Measurements from ENCODE around the gene WDR19. TPM values are rescaled to one million over a fixed set of nuclear protein-coding genes. Genes with fewer than 3 reads are reported as not detected.
"Not testable (repeated sequence)": the region's sequence is repeated elsewhere in the genome, so short reads cannot be mapped to it uniquely, and the experiment has no call there.

WDR19 gene
- total RNA-seq (2014; rRNA removed; shearing (Covaris generic)) = 5.8 and 9.6 TPM in 2 replicates

GRCh38 chr4:39181905-39182638 lies at the start of gene WDR19:
TSS of gene WDR19 (plus strand) at chr4:39182529. CDS start at chr4:39182558, 29 bp downstream.
- DNase-seq (ENCODE audit: low spot score) = peak; percentile 99

DNA sequence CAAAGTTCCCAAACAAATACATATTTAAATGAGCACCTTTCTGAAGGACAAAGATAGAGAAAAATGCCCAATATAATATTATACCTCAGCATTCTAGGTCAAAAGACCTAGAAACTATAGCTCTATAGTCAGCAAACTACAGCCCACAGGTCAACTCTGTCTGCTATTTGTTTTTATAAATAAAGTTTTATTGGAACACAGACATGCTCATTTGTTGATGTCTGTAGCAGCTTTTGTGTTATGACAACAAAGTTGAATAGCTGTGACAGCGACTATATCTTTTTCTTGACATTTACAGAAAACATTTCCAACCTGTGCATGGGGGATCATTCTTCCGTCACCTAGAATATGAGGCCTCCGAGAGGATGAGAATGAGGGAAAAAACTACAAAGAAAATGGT lies 48.7 kb upstream of the WDR19 start:
- DNase-seq (ENCODE audit: low spot score) = no peak

DNA sequence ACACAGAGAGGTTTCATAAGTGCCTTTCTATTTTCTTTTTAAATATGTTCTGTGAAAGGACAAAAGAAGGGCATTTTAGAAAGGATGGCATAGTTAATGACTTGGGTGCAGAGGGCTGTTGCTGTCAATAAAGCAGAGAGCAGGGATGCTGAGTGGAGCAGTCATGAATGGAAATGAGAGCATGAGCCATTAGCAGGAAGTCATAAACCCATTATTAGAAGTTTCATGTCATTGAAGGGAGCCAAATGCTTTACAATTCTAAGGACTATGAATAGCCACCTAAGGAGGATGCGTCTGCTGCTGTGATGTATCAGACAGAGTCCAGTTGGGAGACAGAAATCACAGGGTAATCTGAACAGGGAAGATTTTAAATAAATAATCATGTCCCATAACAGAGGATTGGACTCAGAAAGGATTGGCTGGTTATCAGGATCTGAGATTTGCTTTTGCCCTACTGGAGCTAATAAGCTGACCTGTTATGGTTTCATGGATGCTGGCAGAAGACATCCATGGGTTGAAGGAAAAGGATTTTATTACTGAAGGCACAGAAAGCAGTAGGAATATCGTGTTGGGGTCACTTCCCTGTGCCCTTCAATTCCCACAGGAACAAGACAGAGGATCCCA lies 47.5 kb upstream of the WDR19 start:
- DNase-seq (ENCODE audit: low spot score) = no peak

DNA sequence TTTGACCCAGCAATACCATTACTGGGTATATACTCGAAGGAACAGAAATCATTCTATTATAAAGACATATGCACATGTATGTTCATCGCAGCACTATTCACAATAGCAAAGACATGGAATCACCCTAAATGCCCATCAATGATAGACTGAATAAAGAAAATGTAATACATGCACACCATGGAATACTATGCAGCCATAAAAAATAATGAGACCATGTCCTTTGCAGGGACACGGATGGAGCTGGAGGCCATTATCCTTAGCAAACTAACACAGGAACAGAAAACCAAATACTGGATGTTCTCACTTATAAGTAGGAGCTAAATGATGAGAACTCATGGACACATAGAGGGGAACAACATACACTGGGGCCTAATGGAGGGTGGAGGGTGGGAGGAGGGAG lies 44.1 kb upstream of the WDR19 start:
- not testable (repeated sequence) for DNase-seq (ENCODE audit: low spot score)

DNA sequence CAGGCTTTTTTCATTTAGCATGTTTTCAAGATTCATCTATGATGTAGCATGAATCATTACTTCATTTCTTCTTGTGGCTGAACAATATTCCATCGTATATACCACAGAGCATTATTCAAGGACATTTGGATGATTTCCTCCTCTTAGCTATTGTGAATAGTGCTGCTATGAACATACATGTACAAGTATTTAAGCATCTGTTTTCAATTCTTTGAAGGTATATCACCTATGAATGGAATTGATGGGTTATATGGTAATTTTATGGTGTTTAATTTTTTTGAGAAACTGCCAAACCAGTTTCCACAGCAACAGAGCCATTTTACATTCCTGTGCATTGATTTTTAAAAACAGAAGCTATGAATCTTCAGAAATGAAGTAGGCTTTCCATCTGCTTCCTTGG lies 36.1 kb upstream of the WDR19 start:
- no peak for DNase-seq (ENCODE audit: low spot score)

GRCh38 chr4:39154009-39154408 lies 28.3 kb upstream of the WDR19 start:
- no peak for DNase-seq (ENCODE audit: low spot score)

DNA sequence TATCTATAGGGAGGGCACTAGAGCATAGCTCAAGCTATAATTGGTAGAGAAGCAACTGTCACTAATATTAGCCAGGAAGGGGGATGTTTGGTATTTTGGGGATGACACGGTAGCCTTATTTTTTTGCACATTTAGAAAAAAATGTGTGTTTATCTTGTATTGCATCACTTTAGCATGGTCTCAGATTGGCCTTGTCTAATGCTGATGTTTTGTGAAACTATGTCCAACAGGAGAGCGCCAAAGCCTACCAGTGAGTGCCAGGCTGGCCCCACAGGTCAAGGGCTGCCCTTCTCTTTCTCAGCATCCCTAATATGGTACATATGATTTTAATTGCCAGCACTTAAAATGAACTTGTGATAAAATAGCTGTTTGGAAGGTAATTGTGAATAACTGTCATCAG lies 24.8 kb upstream of the WDR19 start:
- DNase-seq (ENCODE audit: low spot score) = no peak

- DNase-seq (ENCODE audit: low spot score) = no peak
Measured at GRCh38 chr4:39166177-39166576, 16.2 kb upstream of the WDR19 start.

- no peak for DNase-seq (ENCODE audit: low spot score)
Measured at GRCh38 chr4:39166669-39167068, 15.7 kb upstream of the WDR19 start.

GRCh38 chr4:39169426-39169825 lies 12.9 kb upstream of the WDR19 start:
- peak; percentile 12 for DNase-seq (ENCODE audit: low spot score)

DNA sequence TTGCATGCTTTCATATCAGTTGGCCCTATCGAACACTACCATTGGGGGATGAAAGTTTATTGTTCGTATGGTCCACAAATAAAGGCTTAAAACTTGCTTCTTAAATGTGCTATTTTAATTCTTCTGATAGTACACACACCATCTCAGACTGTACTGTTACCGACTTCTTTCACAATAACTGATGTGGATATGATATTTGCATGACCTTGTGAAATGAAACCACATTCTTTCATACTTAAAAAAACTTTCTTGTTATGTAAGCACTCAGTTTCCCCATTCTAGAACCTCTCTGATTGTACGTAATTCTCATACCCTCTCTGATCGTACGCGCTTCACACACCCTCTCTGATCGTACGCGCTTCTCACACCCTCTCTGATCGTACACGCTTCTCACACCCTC lies 12.0 kb upstream of the WDR19 start:
- DNase-seq (ENCODE audit: low spot score) = no peak

DNA sequence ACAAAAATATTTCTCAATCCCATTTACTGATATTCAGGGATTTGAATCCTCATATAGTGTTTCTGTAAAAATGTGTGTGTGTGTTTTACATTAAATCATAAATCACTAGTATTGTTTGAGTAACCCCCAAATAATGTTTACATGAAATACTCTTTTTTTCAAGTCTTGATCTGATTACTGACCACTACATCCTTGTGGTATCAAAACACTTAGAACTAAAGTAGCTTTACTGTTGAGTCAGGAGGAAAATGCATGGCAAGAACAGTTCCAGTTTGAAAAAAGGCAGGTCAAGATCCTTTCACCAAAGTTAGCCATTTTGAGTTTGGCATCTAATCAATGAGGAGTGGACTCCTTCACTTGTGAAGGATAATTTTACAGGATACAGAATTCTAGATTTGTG lies 3.6 kb upstream of the WDR19 start:
- no peak for DNase-seq (ENCODE audit: low spot score)

DNA sequence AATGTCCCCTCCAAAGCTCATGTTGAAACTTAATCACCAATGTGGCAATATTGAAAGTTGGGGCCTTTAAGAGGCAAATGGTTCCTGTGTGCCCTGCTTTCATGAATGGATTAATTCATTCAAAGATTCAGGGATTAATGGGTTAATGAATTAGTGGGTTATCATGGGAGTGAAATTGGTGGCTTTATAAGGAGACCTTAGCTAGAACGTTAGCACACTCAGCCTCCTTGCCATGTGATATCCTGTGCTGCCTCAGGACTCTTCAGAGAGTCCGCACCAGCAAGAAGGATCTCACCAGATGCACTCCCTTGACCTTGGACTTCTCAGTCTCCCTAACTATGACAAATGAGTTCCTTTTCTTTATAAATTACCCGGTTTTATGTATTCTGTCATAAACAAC lies 2.6 kb upstream of the WDR19 start:
- no peak for DNase-seq (ENCODE audit: low spot score)

DNA sequence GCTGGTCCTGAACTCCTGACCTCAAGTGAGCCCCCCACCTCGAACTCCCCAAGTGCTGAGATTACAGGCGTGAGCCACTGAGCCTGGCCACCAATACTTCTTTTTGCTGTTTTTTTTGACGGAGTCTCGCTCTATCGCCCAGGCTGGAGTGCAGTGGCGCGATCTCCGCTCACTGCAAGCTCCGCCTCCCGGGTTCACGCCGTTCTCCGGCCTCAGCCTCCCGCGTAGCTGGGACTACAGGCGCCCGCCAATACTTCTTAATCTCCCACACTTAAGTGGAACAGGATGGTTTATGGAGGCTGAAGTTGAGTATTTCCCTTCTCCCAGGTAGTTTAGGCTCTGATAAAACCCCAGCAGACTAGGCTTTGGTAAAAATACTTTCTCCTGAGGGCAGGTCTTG lies 1.7 kb upstream of the WDR19 start:
- DNase-seq (ENCODE audit: low spot score) = not testable (repeated sequence)

DNA sequence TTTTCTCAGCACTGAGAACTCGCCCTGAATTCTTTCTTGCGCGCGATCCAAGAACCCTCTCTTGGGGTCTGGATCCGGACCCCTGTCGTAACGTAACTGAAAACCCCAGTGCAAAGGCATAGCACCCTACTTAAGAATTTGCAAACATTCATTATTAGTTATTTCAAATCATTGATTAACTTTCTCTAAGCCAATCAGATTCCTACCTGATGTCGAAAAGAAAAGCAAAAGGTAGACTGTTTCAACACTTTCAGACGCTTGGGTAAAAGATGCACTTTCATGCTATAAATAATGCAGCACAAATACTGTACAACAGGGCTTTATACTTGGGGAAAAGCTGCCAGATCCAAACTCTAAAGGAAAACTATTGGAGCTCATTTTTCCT lies 817 bp upstream of the WDR19 start:
- DNase-seq (ENCODE audit: low spot score) = no peak

DNA sequence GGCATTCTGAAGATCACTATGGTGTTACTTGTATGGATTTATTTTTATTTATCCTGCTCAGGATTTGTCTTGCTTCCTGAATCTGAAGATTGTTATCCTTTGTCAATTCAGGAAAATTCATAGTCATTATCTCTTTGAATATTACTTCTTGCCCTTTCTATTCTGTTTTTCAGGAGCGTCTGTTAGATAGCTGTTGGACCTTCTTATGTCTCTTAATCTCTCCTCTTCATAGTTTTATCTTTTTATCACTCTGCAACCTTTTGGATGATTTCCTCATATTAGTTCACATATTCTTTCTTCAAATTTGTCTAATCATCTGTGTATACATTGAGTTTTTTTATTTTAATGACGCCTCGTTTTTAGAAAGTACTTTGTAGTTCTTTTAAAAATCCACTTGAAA lies 19.6 kb downstream of the WDR19 start:
- DNase-seq (ENCODE audit: low spot score) = no peak

DNA sequence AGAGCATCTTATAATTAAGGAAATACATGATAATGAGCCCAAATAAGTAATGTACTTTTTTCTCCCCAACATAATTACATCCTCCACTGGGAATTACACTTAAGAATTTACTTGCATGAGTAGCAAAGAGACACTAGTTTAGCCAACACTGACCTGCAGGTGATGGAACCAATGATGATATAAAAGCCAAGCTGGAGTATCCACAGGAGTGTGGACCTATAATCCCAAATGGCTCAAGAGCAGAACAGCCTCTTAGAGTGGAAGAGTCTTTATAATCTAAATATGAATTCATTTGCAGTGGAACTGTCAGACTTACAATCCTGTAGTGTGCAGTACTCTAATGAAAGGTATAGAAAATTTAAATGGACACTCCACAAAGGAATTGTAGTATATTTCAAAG lies 22.2 kb downstream of the WDR19 start:
- no peak for DNase-seq (ENCODE audit: low spot score)

GRCh38 chr4:39205000-39205399 lies 22.7 kb downstream of the WDR19 start:
- DNase-seq (ENCODE audit: low spot score) = no peak

DNA sequence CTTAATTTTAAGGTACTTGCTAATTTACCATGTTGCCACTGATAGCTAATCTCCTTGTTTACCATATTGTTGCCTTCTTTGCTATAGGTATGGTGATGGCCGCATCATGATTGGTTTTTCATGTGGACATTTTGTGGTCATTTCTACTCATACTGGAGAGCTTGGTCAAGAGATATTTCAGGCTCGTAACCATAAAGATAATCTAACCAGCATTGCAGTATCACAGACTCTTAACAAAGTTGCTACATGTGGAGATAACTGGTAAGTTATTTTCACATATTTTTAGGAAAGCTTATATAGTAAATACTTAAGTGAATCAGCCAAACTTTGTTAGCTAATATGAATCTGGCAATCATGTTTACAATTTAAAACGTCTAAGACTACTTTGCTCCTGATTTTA lies 23.1 kb downstream of the WDR19 start:
- DNase-seq (ENCODE audit: low spot score) = no peak

DNA sequence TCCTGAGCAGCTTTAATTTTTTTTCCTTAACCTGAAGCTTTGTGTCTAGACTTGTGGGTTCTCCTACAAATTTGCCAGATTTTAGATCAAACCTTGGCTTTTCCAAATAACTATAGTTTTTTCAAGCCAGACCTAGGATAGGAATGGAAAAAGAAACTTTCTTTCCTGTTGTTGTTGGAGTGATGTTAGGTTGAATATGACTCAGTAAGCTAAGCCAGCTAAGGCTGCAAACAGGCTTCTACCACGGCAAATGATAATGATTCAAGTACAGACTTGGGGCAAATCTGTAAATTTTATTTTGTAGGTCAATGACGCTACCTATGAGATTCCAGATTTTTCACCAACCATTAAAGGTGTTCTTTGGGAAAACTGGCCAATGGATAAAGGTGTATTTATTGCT lies 45.6 kb downstream of the WDR19 start:
- no peak for DNase-seq (ENCODE audit: low spot score)

DNA sequence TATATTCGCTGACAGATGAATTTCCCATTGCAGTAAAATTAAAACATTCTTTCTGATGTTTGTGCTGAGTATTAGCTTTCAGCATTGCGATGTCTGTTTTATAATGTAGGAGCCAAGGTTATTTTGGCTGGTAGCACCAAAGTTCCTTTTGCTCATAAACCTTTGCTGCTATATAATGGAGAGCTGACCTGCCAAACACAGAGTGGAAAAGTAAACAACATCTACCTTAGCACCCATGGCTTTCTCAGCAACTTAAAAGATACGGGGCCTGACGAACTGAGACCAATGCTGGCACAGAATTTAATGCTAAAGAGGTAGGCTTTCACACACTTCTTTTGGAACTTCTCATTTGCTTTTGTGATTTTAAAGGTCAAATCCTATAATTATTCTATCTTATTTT lies 46.0 kb downstream of the WDR19 start:
- no peak for DNase-seq (ENCODE audit: low spot score)

GRCh38 chr4:39230462-39230861 lies 48.1 kb downstream of the WDR19 start:
- DNase-seq (ENCODE audit: low spot score) = no peak

DNA sequence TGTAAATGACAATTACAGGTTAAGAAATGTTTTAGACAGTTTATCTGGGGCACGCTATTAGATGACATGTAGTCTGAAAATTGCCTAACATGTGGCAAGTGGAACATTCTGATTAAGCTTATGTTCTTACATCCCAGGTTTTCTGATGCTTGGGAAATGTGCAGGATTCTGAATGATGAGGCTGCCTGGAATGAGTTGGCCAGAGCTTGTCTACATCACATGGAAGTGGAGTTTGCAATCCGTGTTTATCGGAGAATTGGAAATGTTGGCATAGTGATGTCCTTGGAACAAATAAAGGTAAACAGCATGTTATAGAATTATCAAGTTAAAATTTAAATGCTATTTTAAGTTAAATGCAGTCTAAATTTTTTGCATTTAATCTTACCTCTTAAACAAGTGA lies 49.3 kb downstream of the WDR19 start:
- DNase-seq (ENCODE audit: low spot score) = no peak

DNA sequence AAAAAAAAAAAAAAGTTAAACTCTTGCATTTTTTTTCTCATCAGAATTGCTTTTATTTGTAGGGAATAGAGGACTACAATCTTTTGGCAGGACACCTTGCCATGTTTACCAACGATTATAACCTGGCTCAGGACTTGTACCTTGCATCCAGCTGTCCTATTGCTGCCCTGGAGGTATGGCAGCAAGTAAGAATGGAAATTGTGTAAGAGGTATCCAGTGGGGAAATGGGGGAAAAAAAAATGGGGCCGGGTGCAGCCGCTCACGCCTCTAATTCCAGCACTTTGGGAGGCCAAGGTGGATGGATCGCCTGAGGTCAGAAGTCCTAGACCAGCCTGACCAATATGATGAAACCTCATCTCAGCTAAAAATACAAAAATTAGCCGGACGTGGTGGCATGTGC lies 49.8 kb downstream of the WDR19 start:
- DNase-seq (ENCODE audit: low spot score) = no peak

Data from HT-29 (cell line).